RWPE2 (cell line): ENCODE data around the gene FBXO36.

ENCODE experiments used
- ATAC-seq: fragments of 200-7000 bp; cut with Tn5 transposase; 3 replicates; pipeline ENCODE4 v1.9.1; 2021; ENCODE audit warnings: low read depth
- DNase-seq: peaks from one replicate; pipeline ENCODE4 v3.0.0-alpha.2; 2020; ENCODE audit warnings: low spot score
- H3K27ac ChIP-seq: fragments of 450-650 bp; 2 replicates; pipeline ENCODE4 v1.5.1; 2017; ENCODE audit warnings: mild to moderate bottlenecking; ENCODE audit not compliant: poor library complexity, severe bottlenecking
- H3K27me3 ChIP-seq: fragments of 250-450 bp; sonication (Bioruptor Pico); 2 replicates; pipeline ENCODE4 v1.5.1; 2021; ENCODE audit warnings: mild to moderate bottlenecking, moderate library complexity; ENCODE audit not compliant: insufficient read depth, poor library complexity, severe bottlenecking
- H3K36me3 ChIP-seq: fragments of 250-450 bp; sonication (Bioruptor Pico); 2 replicates; pipeline ENCODE4 v1.5.1; 2020; ENCODE audit warnings: low read depth, mild to moderate bottlenecking, moderate library complexity
- H3K4me1 ChIP-seq: fragments of 250-450 bp; sonication (Bioruptor Pico); 2 replicates; pipeline ENCODE4 v1.5.1; 2021; ENCODE audit warnings: mild to moderate bottlenecking, moderate library complexity; ENCODE audit not compliant: insufficient read depth, poor library complexity, severe bottlenecking
- H3K4me3 ChIP-seq: fragments of 250-450 bp; sonication (Bioruptor Pico); 2 replicates; pipeline ENCODE4 v1.5.1; 2021; ENCODE audit warnings: mild to moderate bottlenecking, moderate library complexity; ENCODE audit not compliant: severe bottlenecking
- H3K9me3 ChIP-seq: fragments of 250-450 bp; sonication (Bioruptor Pico); 2 replicates; pipeline ENCODE4 v1.5.1; 2021; ENCODE audit warnings: mild to moderate bottlenecking, moderate library complexity; ENCODE audit not compliant: severe bottlenecking
- CTCF ChIP-seq: fragments of 450-650 bp; IDR thresholded peaks from one replicate; pipeline ENCODE4 v1.5.1; 2017; ENCODE audit warnings: mild to moderate bottlenecking, moderate library complexity; ENCODE audit not compliant: poor library complexity, severe bottlenecking

FBXO36 gene

GRCh38 chr2:229879191-229879950, 42.9 kb upstream of the FBXO36 start:
- H3K9me3 ChIP-seq = no peaks in the 10 kb centered on the region
- H3K27me3 ChIP-seq = no peaks in the 10 kb centered on the region
- no peak for TF ChIP-seq CTCF
- no peaks in the 10 kb centered on the region for H3K4me1 ChIP-seq
- H3K4me3 ChIP-seq = no peak overlapping the region
- DNase-seq = no peak
- peaks cover 63% of the 10 kb centered on the region for H3K36me3 ChIP-seq
- H3K27ac ChIP-seq = no peak overlapping the region
- ATAC-seq = no peak

GRCh38 chr2:229880892-229881586, 41.3 kb upstream of the FBXO36 start:
- H3K4me1 ChIP-seq = no peaks in the 10 kb centered on the region
- H3K4me3 ChIP-seq = no peak overlapping the region
- peaks cover 58% of the 10 kb centered on the region for H3K36me3 ChIP-seq
- DNase-seq = no peak
- TF ChIP-seq CTCF = no peak
- H3K27me3 ChIP-seq = no peaks in the 10 kb centered on the region
- no peaks in the 10 kb centered on the region for H3K9me3 ChIP-seq
- ATAC-seq = no peak
- H3K27ac ChIP-seq = no peak overlapping the region

DNA sequence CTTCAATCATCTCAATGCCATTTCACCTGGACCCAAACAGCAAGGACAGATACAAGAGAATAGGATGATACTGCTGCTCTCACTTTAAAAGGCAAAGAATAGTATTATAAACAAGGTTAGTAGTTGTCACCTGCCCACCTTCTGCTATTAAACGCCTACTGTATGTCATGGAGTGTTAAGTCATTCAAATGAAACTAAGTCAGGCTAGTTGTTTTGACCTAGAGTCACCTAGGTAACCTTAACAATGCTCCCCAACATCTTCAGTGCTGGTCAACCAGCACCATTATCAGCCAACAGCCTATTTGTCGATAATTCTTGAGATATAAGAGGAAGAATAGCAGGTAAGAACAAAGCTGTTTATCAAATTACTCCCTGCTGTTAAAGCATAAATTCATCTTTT, 39.7 kb upstream of the FBXO36 start:
- ATAC-seq (no peak), DNase-seq (no peak)
- no peak for TF ChIP-seq CTCF
- no peaks in the 10 kb centered on the region for H3K9me3 ChIP-seq
- peaks cover 57% of the 10 kb centered on the region for H3K36me3 ChIP-seq
- no peaks in the 10 kb centered on the region for H3K4me1 ChIP-seq
- H3K4me3 ChIP-seq = no peak overlapping the region
- no peak overlapping the region for H3K27ac ChIP-seq
- H3K27me3 ChIP-seq = no peaks in the 10 kb centered on the region

GRCh38 chr2:229884775-229885699, 37.3 kb upstream of the FBXO36 start:
- ATAC-seq = no peak

More at GRCh38 chr2:229884775-229885699, 37.3 kb upstream of the FBXO36 start:
- Histone ChIP-seq H3K36me3 (peaks cover 40% of the 10 kb centered on the region), H3K4me3 (no peak overlapping the region), H3K9me3 (no peaks in the 10 kb centered on the region), H3K27ac (no peak overlapping the region), H3K4me1 (peaks cover 11% of the 10 kb centered on the region), H3K27me3 (no peaks in the 10 kb centered on the region)
- no peak for DNase-seq
- TF ChIP-seq CTCF = no peak
